Measurements from ENCODE around the gene STEAP3. TPM values are rescaled to one million over a fixed set of nuclear protein-coding genes. Genes with fewer than 3 reads are reported as not detected.

Gene STEAP3
- total RNA-seq, 2 experiments from 2014 or later: not detected

DNA sequence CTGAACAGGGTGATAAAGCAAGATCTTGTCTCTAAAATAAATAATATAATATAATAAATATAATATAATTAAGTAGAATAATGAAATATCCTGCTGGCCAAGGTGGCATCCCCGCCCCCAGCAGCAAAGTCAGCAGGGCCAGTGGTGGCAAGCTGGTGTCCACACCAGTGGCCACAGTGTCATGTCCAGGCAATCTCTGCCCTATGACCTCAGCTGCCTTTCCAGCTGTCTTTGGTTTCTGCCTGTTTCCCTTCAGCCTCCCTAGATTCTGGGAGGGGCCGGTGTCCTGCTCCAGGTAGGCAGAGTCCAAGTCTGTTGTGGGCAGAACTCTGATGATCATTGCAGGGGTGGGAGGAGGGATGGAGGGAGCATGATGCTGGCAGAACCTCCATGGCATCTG lies 16.2 kb upstream of the STEAP3 start:
- Mint-ChIP-seq H3K4me3 (no peak overlapping the region), H3K27ac (no peak overlapping the region), H3K27me3 (no peaks in the 10 kb centered on the region), H3K36me3 (ENCODE audit: low read depth) (no peaks in the 10 kb centered on the region), H3K4me1 (no peaks in the 10 kb centered on the region), H3K9me3 (no peaks in the 10 kb centered on the region)
- CTCF ChIA-PET: no interaction called here
- POLR2A ChIA-PET: no interaction called here
- no peak for DNase-seq

- no peaks in the 10 kb centered on the region for H3K36me3 Mint-ChIP-seq (ENCODE audit: low read depth)
- no peak overlapping the region for H3K27ac Mint-ChIP-seq
- no peaks in the 10 kb centered on the region for H3K9me3 Mint-ChIP-seq
- H3K27me3 Mint-ChIP-seq: no peaks in the 10 kb centered on the region
- H3K4me1 Mint-ChIP-seq: no peaks in the 10 kb centered on the region
- H3K4me3 Mint-ChIP-seq: no peak overlapping the region
- no peak for DNase-seq
- ChIA-PET POLR2A (no interaction called here), CTCF (no interaction called here)
Measured at GRCh38 chr2:119208791-119209203, 14.8 kb upstream of the STEAP3 start.

DNA sequence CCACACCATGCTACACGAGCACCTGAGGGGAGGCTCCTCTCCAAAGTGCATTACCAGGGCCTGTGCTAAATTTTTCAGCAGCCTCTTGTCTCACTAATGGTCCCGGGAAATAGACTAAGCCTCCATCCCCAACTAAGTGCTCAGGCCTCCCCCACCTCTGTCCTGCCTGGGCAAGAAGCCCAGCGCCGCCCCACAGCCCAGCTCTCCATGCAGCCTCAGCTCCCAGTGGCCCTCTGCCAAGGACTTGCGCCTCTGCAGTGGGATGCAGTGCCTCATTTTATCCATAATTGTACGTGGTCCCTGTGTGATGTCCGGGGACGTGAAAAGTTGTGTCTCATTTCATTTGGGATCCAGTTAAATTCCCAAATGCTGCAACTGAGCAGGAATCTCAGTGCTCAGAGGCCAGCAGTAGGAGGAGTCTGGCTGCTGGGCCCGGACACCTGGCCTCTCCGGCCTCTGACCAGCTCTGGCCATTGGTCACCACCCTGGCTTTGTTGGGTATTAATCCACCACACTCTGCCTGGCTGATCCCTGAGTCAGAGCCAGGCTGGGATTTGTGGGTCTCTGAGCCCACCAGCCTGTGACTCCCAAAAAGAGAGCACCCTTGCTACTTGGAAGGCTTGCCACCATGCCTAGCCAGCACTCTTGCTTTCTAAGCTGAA lies 11.4 kb upstream of the STEAP3 start:
- H3K4me1 Mint-ChIP-seq: no peaks in the 10 kb centered on the region
- ChIA-PET POLR2A (no interaction called here), CTCF (no interaction called here)
- H3K27ac Mint-ChIP-seq: no peak overlapping the region
- no peaks in the 10 kb centered on the region for H3K36me3 Mint-ChIP-seq (ENCODE audit: low read depth)
- no peaks in the 10 kb centered on the region for H3K9me3 Mint-ChIP-seq
- no peak overlapping the region for H3K4me3 Mint-ChIP-seq
- DNase-seq: no peak
- H3K27me3 Mint-ChIP-seq: no peaks in the 10 kb centered on the region

GRCh38 chr2:119214453-119215037 lies 9.1 kb upstream of the STEAP3 start:
- no peaks in the 10 kb centered on the region for H3K9me3 Mint-ChIP-seq
- H3K36me3 Mint-ChIP-seq (ENCODE audit: low read depth): no peaks in the 10 kb centered on the region
- POLR2A ChIA-PET: no interaction called here
- no peaks in the 10 kb centered on the region for H3K4me1 Mint-ChIP-seq
- H3K4me3 Mint-ChIP-seq: no peak overlapping the region
- CTCF ChIA-PET: no interaction called here
- H3K27ac Mint-ChIP-seq: no peak overlapping the region
- DNase-seq: no peak
- no peaks in the 10 kb centered on the region for H3K27me3 Mint-ChIP-seq

GRCh38 chr2:119216994-119217393 lies 6.6 kb upstream of the STEAP3 start:
- H3K4me3 Mint-ChIP-seq: no peak overlapping the region
- no peaks in the 10 kb centered on the region for H3K9me3 Mint-ChIP-seq
- POLR2A ChIA-PET: no interaction called here
- CTCF ChIA-PET: no interaction called here
- H3K27me3 Mint-ChIP-seq: peaks cover 9% of the 10 kb centered on the region
- H3K27ac Mint-ChIP-seq: no peak overlapping the region
- H3K4me1 Mint-ChIP-seq: no peaks in the 10 kb centered on the region
- no peaks in the 10 kb centered on the region for H3K36me3 Mint-ChIP-seq (ENCODE audit: low read depth)
- DNase-seq: no peak

DNA sequence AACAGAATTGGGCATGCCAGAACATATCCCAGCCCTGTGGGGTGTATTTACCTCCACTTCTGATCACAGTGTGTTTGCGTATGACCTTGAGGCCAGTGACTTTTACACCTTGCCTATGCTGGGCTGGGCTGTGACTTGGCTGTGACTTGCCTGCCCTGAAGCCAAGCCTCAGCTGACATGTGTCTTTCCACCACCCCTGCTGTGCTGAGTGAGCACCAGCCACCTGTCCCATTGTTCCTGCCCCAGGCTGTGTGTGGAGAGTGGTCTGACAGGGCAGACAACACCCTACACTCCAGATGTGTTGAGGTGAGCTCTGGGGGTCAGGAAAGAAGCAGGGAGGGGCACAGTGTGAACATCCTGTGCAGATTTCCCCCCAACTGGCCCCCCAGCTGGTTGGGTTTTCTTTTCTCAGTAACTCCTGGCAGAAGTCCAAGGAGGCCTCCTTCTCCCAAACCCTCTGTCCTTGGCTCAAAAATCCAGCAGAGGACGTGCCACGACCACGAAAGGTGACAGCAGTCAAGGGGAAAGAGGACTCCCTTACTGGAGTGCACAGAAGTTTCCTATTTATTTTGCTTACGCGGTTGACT lies 5.1 kb upstream of the STEAP3 start:
- POLR2A ChIA-PET: no interaction called here
- Mint-ChIP-seq H3K4me3 (no peak overlapping the region), H3K36me3 (ENCODE audit: low read depth) (no peaks in the 10 kb centered on the region), H3K27ac (no peak overlapping the region), H3K9me3 (no peaks in the 10 kb centered on the region), H3K27me3 (peaks cover 22% of the 10 kb centered on the region), H3K4me1 (no peaks in the 10 kb centered on the region)
- DNase-seq: no peak
- CTCF ChIA-PET: no interaction called here

- CTCF ChIA-PET: no interaction called here
- Mint-ChIP-seq H3K27me3 (peaks cover 27% of the 10 kb centered on the region), H3K9me3 (no peaks in the 10 kb centered on the region), H3K4me3 (no peak overlapping the region), H3K36me3 (ENCODE audit: low read depth) (no peaks in the 10 kb centered on the region), H3K27ac (no peak overlapping the region), H3K4me1 (no peaks in the 10 kb centered on the region)
- DNase-seq: no peak
- POLR2A ChIA-PET: no interaction called here
Measured at GRCh38 chr2:119219873-119220272, 3.8 kb upstream of the STEAP3 start.

DNA sequence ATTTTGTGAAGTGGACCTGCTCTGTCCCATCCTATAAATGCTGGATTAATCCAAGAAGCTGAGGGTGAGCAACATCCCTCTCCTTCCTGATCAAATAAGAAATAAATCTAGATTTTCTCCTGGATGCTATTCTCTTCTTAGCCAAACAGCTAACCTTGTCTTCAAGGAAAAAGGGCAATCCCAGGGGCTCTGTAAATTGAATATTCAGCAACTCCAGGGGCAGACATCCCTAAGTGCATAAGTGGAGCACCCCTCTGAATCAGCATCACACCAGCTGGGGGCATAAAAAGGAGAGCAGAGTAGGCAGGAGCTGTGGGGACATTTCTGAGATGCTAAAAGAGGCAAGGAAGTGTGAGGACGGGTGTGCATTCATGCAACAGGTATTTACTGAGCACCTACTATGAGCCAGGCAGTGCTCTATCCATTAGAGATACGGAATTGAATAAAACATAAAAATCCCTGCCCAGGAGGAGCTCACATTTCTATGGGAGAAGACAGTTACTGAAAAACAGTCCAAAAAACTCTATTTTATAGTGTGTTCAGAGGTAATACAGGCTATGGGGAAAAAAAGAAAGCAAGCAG lies 2.8 kb upstream of the STEAP3 start:
- Mint-ChIP-seq H3K27me3 (peaks cover 33% of the 10 kb centered on the region), H3K27ac (no peak overlapping the region), H3K9me3 (no peaks in the 10 kb centered on the region), H3K4me3 (no peak overlapping the region), H3K4me1 (no peaks in the 10 kb centered on the region), H3K36me3 (ENCODE audit: low read depth) (no peaks in the 10 kb centered on the region)
- no peak for DNase-seq
- POLR2A ChIA-PET: no interaction called here
- CTCF ChIA-PET: interaction anchor here (0.9 kb wide), 1 partner anchor 28 kb away, joined by 3 read pairs; no protein-coding TSS in a partner anchor

DNA sequence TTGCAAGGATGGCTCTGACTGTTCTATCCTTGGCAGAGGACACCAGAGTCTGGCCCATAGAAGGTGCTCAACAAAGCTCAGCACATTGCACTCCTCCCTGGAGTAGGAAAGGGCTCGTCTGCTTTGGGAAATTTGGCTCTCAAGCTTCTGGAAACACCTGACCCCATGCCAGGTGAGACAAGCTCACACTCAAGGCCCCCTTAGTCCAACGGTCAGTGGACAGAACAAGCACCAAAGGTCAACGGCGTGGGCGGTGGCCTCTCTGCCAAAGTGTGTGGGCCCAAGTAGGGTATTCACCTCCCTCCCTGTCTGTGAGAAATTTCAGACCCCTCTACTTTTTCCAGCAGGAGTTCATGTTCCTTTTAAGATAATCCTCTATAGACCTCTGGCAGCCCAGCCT lies 2.0 kb upstream of the STEAP3 start:
- POLR2A ChIA-PET: no interaction called here

DNA sequence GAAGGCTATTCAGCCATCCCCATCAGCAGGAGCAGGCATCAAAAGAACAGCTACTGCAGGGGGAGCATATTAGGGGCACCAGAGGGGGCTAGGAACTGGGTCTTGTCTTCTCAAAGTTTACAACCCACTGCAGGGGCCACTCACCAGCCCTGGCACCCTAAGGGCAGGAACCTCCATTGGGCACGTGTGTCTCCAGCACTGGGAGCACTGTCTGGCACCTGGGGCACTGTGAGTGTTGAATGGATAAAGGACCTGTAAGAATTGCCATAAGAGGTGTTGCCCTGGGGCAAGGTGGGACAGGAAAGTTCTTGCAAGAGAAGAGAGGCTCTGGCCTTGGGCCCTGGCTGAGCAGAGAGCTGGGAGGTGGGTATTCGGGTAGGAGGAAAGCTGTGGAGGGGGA lies 1.4 kb upstream of the STEAP3 start:
- H3K4me3 Mint-ChIP-seq: no peak overlapping the region
- no peak overlapping the region for H3K27ac Mint-ChIP-seq
- ChIA-PET CTCF (no interaction called here), POLR2A (no interaction called here)
- H3K36me3 Mint-ChIP-seq (ENCODE audit: low read depth): no peaks in the 10 kb centered on the region
- DNase-seq: no peak
- H3K9me3 Mint-ChIP-seq: no peaks in the 10 kb centered on the region
- no peaks in the 10 kb centered on the region for H3K4me1 Mint-ChIP-seq
- peaks cover 38% of the 10 kb centered on the region for H3K27me3 Mint-ChIP-seq

More for the DNA sequence above, 2.0 kb upstream of the STEAP3 start:
- H3K4me1 Mint-ChIP-seq: no peaks in the 10 kb centered on the region
- CTCF ChIA-PET: no interaction called here
- DNase-seq: no peak
- H3K27me3 Mint-ChIP-seq: peaks cover 38% of the 10 kb centered on the region
- no peaks in the 10 kb centered on the region for H3K9me3 Mint-ChIP-seq
- no peak overlapping the region for H3K27ac Mint-ChIP-seq
- H3K4me3 Mint-ChIP-seq: no peak overlapping the region
- no peaks in the 10 kb centered on the region for H3K36me3 Mint-ChIP-seq (ENCODE audit: low read depth)

- DNase-seq: no peak
- Mint-ChIP-seq H3K9me3 (no peaks in the 10 kb centered on the region), H3K4me1 (no peaks in the 10 kb centered on the region), H3K27me3 (peaks cover 38% of the 10 kb centered on the region), H3K4me3 (no peak overlapping the region), H3K27ac (no peak overlapping the region), H3K36me3 (ENCODE audit: low read depth) (no peaks in the 10 kb centered on the region)
- ChIA-PET CTCF (no interaction called here), POLR2A (no interaction called here)
Measured at GRCh38 chr2:119222863-119223520, 642 bp upstream of the STEAP3 start.

GRCh38 chr2:119224391-119225104 lies 914 bp downstream of the STEAP3 start:
- H3K4me1 Mint-ChIP-seq: no peaks in the 10 kb centered on the region
- ChIA-PET CTCF (no interaction called here), POLR2A (no interaction called here)
- H3K4me3 Mint-ChIP-seq: no peak overlapping the region
- no peaks in the 10 kb centered on the region for H3K36me3 Mint-ChIP-seq (ENCODE audit: low read depth)
- DNase-seq: no peak
- no peak overlapping the region for H3K27ac Mint-ChIP-seq
- H3K9me3 Mint-ChIP-seq: no peaks in the 10 kb centered on the region
- H3K27me3 Mint-ChIP-seq: peaks cover 38% of the 10 kb centered on the region

All from activated CD4-positive, alpha-beta memory T cell treated with anti-CD3 and anti-CD28 coated beads, Interleukin-2, amount 10 ng/mL, durations not matched to agents 7 days and 5 days (primary cell).